HCEC 1CT (cell line): ENCODE measurements around the gene PDZD11.
"Not testable (repeated sequence)": the region's sequence is repeated elsewhere in the genome, so short reads cannot be mapped to it uniquely, and the experiment has no call there.

Source experiments
- DNase-seq: peaks from one replicate; pipeline ENCODE4 v3.0.0-alpha.2; 2017

PDZD11 gene, protein sequence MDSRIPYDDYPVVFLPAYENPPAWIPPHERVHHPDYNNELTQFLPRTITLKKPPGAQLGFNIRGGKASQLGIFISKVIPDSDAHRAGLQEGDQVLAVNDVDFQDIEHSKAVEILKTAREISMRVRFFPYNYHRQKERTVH

GRCh38 chrX:70289793-70290770 lies at the start of gene PDZD11, which contains the start of gene KIF4A:
Gene PDZD11, minus strand, starts transcription at chrX:70289927. Its CDS starts 586 bp downstream, at chrX:70289341.
Gene KIF4A, plus strand, starts transcription at chrX:70290104. Its CDS starts 355 bp downstream, at chrX:70290459.
- peak; percentile 81 for DNase-seq

DNA sequence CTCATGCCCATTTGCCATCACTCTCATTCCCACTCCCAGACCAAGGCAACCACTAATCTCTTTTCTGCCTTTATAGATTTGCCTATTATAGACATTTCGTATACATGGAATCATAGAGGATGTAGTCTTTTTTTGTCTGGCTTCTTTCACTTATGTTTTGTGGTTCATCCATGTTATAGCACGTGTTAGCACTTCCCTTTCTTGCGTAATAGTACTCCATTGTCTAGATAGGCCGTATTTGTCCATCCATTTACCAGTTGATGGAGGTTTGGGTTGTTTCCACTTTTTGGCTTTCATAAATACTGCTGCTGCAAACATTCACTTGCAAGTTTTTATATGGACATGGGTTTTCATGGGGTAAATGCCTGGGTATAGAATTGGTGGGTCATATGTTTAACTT lies 48.6 kb upstream of the PDZD11 start:
- DNase-seq: no peak

- no peak for DNase-seq
Measured at GRCh38 chrX:70336767-70337166, 47.0 kb upstream of the PDZD11 start.

GRCh38 chrX:70332600-70332999 lies 42.9 kb upstream of the PDZD11 start:
- DNase-seq: no peak

- no peak for DNase-seq
Measured at GRCh38 chrX:70331161-70331560, 41.4 kb upstream of the PDZD11 start.

GRCh38 chrX:70324326-70324725 lies 34.6 kb upstream of the PDZD11 start:
- DNase-seq: peak; percentile 2

DNA sequence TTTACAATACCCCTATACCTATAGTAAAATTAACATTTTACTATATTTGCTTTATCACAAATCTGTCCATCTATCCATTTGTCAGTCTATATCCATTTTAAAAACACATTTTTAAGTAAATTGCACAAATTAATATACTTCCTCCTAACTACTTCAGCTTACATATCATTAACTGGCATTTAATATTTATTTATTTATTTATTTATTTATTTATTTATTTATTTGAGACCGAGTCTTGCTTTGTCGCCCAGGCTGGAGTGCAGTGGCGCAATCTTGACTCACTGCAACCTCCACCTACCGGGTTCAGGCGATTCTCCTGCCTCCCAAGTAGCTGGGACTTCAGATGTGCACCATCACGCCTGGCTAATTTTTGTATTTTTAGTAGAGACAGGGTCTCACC lies 33.9 kb upstream of the PDZD11 start:
- not testable (repeated sequence) for DNase-seq

- no peak for DNase-seq
Measured at GRCh38 chrX:70322784-70323183, 33.1 kb upstream of the PDZD11 start.

DNA sequence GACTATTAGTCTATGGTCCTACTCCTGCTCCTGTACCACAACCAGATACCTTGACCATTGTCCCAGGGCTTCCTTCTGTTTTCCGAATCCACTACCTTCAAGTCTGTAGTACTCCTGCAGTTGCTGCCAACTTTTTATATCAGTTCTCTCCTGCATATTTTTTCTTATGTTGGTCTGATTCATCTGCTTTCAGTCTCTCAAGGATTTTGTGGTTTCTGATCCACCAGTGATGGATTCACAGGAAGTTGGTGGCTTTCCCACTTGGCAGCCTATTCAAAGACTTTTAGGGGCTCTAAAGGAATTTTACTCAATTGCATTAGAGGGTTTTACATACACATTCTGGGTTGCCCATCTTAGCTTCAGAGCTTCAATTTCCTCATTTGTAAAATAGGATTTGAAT lies 23.8 kb upstream of the PDZD11 start:
- DNase-seq: peak; percentile 27

DNA sequence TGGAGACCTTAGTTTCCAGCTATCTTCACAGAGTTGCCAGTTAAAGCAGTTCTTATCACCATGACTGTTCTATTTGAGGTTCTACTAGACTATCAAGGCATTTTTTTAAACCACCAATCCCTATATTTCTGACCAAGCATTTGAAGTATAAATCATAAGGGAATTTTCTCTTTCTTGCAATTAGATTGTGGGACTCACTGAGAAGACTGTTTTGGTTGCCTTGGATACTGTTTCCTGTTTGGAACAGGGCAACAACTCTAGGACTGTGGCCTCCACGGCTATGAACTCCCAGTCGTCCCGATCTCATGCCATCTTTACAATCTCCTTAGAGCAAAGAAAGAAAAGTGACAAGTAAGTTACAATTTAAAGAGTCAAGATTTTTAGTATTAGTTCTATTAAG lies 12.0 kb upstream of the PDZD11 start:
- no peak for DNase-seq

GRCh38 chrX:70293621-70294020 lies 3.9 kb upstream of the PDZD11 start:
- DNase-seq: peak; percentile 31

- DNase-seq: peak; percentile 12
Measured at GRCh38 chrX:70292788-70293187, 3.1 kb upstream of the PDZD11 start.

GRCh38 chrX:70289168-70289792 lies 447 bp downstream of the PDZD11 start:
- DNase-seq: peak; percentile 15

- DNase-seq: no peak
Measured at GRCh38 chrX:70281951-70282350, 7.8 kb downstream of the PDZD11 start, which contains the start of gene RAB41. Gene RAB41, plus strand, starts transcription at chrX:70282172. Its CDS starts 46 bp downstream, at chrX:70282218.

GRCh38 chrX:70280573-70280972 lies 9.2 kb downstream of the PDZD11 start:
- no peak for DNase-seq

- no peak for DNase-seq
Measured at GRCh38 chrX:70279081-70279480, 10.6 kb downstream of the PDZD11 start.

- not testable (repeated sequence) for DNase-seq
Measured at GRCh38 chrX:70274029-70274428, 15.7 kb downstream of the PDZD11 start.

- DNase-seq: no peak
Measured at GRCh38 chrX:70268034-70268433, 21.7 kb downstream of the PDZD11 start, which contains the start of gene ARR3. Gene ARR3, plus strand, starts transcription at chrX:70268334. Its CDS starts 1,052 bp downstream, at chrX:70269386.

GRCh38 chrX:70264784-70265183 lies 24.9 kb downstream of the PDZD11 start:
- DNase-seq: no peak

DNA sequence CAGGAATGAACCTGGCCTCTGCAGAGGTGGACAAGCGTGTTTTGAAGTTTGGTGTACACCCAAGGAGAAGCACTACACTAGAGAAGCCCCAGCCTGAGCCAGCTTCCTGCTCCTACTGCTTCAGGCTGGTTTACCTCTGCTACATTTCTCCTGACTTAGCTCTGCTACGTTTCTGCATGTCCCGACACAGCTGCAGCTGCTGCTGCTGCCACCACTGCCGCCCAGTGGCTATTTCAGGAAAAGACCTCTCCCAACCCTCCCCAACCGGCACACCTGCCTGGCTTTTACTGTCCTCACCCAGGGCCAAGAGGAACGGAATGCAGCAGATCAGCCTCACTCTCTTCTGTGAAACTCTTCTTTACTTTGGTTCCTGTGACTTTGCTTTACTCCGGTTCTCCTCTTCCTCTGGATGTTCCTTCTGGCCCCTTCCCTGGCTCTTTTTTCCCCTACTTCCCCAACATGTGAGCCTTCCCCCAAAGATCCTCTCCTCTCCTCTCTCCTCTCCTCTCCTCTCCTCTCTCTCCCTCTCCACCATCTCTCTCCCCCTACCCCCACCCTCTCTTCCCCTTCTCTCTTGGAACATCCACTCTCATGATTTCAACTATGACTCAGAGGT lies 26.7 kb downstream of the PDZD11 start:
- peak; percentile 8 for DNase-seq

DNA sequence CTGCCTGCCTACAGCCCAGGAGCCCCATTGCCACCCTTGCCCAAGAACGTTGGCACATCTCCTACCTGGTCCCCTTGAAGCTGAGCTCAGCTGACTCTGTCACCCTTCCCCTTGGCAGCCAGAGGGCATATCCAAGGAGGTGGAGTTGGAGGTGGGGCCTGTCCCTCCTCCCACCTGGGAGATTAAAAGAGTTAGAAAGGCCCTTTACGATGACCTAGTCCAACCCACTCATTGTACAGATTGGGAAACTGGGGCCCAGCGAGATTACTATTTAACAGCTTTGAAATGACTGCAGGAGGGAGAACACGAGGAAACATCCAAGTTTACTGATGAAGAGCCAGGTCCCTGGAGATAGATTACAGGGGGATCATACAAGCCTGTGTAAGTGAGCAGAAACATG lies 29.6 kb downstream of the PDZD11 start, which contains the start of gene P2RY4:
Gene P2RY4, minus strand, starts transcription at position 101 of the 400 bp plus-strand sequence. CDS start 580 bp downstream, outside the sequence.
- no peak for DNase-seq

GRCh38 chrX:70257423-70258288 lies 32.1 kb downstream of the PDZD11 start:
- DNase-seq: no peak
